Ureter (tissue), 1 donor: Measurements from ENCODE around the gene ZDHHC11. TPM values are rescaled to one million over a fixed set of nuclear protein-coding genes. Genes with fewer than 3 reads are reported as not detected.
"Not testable (repeated sequence)": the region's sequence is repeated elsewhere in the genome, so short reads cannot be mapped to it uniquely, and the experiment has no call there.

Source experiments
- DNase-seq: peaks from one replicate; pipeline ENCODE4 v3.0.0-alpha.2; 2020; ENCODE audit warnings: low spot score
- total RNA-seq: library from RNA; stranded (reverse); gene quantifications from one replicate; pipeline ENCODE4 v1.2.4, GENCODE V29; 2023
- donor health status: DM: yes; HTN: yes; CAD: no.

The ZDHHC11 gene
- total RNA-seq, 1 donor from 2014 or later: 39.5 TPM

DNA sequence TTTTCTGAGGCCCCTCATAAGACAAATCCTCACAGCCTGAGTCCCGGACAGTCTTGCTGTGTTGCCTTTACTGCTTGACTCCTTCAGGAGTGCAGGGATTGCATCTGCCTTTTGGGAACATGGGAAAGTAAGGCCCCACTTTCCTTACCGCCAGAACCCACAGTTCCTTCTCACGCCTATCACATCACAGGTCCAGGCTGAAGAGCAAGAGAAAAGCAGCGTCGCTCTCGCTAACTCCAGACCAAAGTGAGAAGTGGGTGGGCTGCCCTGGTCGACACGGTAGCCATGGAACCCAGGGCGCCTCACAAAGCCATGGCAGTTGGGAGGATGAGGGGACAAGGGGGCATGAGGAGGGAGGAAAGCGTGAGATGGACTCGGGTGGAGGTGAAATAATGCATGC lies 7.9 kb upstream of the ZDHHC11 start:
- DNase-seq: no peak

DNA sequence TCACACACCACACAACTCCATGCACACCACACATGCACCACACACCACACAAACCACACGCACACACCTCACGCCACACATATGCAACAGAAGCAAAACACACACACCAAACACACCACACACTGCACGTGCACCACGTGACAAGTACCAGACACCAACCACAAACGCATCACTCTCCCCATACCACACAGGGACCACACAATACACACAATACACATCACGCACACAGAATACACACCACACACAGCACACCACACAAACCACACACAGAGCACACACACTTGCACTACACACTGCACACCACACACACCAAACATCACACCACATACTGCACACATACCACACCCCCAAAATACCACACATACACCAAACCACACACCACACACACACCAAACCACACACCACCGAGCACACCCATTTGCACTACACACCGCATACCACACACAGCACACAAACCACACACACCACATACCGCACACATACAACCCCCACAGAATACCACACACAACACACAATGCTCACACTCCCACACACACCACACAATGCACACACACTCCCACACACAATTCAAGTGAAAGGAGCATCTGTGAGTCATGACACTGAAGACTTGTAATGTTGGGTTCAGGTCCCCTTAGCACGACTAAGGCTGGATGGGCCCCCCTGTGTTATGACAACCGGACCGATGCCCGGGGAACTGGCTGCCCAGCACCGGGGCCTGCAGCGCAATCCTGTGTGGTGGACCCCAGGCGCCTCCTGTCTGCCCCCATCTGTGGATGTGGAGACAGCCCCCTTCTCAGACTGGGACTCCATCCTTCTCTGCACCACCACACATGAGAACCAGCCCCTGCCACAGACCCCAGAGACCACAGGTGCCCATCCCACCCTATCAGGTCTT lies 6.0 kb upstream of the ZDHHC11 start:
- DNase-seq: no peak

DNA sequence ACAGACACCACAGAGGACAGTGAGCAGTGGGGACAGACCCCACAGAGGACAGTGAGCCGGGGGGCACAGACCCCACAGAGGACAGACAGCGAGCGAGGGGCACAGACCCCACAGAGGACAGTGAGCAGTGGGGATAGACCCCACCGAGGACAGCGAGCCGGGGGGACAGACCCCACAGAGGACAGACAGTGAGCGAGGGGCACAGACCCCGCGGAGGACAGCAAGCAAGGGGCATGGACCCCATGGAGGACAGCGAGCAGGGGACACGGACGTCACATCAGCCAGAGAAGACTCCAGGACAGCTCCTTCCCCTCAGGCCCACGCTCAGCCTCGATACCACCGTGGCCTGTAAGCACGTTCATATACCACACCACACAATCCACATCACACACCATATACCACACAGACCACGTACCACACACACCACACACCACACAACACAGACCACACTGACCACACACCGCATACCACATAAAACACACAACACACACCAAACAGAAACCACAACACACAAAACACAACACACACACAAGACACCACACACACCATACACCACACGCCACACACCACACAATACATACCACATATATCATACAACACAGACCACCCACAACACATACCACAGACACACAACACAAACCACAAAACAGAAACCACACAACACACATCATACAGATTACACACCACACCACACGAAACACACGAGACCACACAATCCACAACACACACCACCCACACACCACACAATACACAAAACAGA lies 5.2 kb upstream of the ZDHHC11 start:
- no peak for DNase-seq

DNA sequence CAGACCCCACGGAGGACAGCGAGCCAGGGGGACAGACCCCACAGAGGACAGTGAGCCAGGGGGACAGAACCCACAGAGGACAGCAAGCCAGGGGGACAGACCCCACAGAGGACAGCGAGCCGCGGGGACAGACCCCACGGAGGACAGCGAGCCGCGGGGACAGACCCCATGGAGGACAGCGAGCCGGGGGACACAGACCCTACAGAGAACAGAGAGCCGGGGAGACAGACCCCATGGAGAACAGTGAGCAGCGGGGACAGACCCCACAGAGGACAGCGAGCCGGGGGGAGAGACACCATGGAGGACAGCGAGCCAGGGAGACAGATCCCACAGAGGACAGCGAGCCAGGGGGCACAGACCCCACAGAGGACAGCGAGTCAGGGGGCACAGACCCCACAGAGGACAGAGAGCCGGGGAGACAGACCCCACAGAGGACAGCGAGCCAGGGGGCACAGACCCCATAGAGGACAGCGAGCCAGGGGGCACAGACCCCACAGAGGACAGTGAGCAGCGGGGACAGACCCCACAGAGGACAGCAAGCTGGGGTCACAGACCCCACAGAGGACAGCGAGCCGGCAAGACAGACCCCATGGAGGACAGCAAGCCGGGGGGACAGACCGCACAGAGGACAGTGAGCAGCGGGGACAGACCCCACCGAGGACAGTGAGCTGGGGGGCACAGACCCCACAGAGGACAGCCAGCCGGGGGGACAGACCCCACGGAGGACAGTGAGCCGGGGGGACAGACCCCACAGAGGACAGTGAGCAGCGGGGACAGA lies 4.4 kb upstream of the ZDHHC11 start:
- DNase-seq: no peak

DNA sequence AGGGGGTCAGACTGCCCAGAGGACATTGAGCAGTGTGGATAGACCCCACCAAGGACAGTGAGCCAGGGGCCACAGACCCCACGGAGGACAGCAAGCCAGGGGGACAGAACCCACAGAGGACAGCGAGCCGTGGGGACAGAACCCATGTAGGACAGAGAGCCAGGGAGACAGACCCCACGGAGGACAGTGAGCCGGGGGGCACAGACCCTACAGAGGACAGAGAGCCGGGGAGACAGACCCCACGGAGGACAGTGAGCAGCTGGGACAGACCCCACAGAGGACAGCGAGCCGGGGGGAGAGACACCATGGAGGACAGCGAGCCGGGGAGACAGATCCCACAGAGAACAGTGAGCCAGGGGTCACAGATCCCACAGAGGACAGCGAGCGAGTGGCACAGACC lies 3.4 kb upstream of the ZDHHC11 start:
- no peak for DNase-seq

DNA sequence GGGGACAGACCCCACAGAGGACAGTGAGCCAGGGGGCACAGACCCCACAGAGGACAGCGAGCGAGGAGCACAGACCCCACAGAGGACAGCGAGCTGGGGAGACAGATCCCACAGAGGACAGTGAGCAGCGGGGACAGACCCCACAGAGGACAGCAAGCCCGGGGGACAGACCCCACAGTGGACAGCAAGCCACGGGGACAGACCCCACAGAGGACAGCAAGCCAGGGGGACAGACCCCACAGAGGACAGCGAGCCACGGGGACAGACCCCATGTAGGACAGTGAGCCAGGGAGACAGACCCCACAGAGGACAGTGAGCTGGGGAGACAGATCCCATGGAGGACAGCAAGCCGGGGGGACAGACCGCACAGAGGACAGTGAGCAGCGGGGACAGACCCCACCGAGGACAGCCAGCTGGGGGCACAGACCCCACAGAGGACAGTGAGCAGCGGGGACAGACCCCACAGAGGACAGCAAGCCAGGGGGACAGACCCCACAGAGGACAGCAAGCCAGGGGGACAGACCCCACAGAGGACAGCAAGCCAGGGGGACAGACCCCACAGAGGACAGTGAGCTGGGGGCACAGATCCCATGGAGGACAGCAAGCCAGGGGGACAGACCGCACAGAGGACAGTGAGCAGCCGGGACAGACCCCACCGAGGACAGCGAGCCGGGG lies 2.8 kb upstream of the ZDHHC11 start:
- not testable (repeated sequence) for DNase-seq

DNA sequence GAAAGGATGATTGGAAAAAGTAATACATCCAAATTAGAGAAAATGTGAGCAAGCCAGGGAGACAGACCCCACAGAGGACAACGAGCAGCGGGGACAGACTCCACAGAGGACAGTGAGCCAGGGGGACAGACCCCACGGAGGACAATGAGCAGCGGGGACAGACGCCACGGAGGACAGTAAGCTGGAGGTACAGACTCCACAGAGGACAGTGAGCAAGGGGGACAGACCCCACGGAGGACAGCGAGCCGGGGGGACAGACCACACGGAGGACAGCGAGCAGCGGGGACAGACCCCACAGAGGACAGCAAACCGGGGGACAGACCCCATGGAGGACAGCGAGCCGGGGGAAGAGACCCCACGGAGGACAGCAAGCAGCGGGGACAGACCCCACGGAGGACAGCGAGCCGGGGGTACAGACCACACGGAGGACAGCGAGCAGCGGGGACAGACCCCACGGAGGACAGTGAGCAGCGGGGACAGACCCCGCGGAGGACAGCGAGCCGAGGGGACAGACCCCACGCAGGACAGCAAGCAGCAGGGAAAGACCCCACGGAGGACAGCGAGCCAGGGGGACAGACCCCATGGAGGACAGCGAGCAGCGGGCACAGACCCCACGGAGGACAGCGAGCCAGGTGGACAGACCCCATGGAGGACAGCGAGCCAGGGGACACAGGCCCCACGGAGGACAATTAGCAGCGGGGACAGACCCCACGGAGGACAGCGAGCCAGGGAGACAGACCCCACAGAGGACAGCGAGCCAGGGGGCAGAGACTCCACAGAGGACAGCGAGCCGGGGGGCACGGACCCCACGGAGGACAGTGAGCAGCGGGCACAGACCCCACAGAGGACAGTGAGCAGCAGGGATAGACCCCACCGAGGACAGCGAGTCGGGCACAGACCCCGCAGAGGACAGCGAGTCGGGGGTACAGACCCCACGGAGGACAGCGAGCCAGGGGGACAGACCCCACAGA lies 1.9 kb upstream of the ZDHHC11 start:
- no peak for DNase-seq

DNA sequence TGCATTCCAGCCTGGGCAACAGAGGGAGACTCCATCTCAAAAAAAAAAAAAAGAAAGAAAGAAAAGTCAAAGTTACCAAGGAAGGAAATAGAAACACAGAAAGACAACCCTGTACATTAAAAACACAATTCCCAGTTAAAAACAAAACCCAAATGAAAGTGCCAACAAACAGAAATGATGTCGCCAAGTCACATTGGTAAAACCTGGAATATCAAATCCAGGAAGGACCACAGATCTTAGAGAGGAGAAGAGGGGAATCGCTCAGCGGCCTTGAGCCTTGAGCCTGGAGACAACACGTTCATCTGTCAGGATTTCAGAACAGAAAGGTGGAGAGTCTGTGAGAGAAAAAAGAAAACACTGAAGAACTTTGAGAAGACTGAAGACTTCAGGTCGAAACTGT lies 1.2 kb upstream of the ZDHHC11 start:
- no peak for DNase-seq

DNA sequence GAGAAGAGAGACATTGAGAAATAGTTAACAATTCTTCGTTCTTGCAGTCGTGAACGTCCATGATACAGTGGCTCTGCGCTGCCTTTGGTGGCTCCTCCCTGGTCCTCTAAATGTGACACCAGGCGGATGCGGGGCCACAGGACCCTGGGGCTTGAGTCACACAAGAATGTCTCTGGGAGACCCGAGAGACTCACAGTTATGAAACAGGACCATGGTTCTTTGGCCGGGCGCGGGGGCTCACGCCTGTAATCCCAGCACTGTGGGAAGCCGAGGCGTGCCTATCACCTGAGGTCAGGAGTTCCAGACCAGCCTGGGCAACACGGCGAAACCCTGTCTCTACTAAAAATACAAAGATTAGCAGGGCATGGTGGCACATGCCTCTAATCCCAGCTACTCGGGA lies 767 bp upstream of the ZDHHC11 start:
- DNase-seq: no peak

DNA sequence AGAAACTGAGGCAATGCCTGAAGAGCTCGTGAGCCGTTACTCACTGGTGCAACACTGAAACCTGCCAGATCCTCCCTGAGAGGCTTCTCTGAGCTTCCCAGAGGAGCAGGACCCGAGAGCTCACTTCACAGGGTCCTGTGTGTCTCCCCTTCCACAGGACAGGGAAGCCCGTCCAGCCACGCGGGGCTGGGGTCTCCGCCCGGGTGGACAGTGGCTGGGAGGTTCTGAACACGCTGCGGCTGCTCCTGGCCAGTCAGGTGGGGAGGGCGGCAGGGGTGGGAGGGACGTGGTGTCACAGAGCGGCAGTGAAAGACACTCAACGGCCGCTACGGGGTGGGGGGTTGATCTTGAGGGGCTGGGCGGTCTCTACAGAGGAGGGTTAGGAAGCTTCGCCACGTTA lies 290 bp upstream of the ZDHHC11 start:
- DNase-seq: no peak

DNA sequence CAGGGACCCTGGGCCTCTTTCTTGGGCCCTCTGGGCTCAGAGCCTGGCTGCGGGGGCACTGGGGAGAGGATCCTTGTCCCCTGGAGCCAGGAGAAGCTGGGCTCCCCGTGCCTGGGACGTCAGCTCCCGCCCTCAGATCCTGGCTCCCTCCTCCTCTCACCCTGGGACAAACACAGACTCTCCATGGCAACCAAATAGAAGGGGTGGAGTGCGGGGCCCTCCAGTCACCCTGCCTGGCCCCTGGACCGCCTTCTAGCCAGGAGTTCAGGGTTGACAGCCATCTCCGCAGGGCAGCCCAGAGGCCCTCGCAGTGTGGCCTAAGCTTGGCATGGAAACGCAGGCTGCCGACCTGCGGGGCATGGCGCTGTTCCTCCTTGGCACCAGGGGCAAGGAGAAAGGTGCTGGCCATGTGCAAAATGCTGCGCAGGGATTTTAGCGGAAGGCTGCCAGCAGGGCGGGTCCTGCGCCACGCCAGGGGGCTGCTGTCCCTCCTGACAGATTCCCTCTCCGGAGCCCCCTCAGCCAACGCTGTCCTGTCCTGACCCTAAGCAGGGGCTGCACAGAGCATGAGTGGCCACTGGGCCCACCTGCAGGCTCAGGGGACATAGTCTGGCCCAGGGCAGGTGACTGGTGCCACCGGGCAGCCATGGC lies 1.0 kb downstream of the ZDHHC11 start:
- no peak for DNase-seq

DNA sequence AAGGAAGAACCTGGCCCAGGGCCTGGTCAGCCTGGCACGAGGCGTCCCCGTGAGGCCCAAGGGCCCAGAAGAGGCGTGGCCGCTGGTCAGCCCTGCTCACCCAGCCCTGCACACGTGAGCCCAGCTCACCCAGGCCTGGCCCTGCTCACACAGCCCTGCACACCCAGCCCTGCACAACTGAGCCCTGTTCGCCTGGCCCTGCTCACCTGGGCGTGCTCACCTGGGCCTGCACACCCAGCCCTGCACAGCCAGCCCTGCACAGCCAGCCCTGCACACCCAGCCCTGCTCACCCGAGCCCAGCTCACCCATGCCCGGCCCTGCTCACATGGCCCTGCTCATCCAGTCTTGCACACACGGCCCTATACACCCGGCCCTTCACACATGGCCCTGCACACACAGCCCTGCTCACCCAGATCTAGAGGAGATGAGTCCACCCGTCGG lies 2.1 kb downstream of the ZDHHC11 start:
- no peak for DNase-seq

DNA sequence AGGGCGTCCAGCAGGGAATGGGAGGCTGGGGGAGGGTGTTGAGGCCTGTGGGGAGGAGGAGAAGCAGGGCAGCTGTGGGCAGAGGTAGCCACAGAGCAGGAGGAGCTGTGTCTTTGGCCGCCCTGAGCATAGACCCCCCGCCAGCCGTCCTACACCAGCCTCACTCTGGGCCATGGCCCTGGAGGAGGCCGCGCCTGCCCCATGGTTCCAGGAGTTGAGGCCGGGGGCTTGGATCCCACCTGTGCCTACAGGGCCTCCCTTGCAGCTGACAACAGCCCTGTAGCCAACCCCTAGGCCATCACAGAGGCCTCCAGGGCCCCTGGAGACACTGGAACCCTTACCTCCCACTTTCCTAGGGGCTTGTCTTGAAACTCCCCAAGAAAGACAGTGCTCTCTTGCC lies 3.0 kb downstream of the ZDHHC11 start:
- DNase-seq: peak; percentile 34

DNA sequence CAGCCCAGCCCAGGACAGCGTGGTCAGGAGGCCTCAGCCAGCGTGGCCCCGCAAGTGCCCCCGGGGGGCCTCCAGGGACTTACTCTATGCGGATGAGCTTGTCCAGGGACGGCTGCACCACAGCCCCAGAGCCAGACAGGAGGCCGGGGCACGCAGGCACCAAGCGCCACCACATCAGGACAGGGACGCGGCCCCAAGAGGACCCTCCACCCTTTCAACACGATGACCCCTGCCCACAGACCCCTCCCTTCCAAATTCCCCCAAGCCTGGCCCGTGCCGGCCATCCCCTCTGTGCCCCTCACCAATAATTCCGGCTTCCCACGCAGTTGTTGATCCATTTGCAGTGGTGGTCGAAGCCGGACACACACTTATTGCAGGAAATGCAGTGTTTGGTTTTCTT lies 3.6 kb downstream of the ZDHHC11 start:
- DNase-seq: peak; percentile 38

DNA sequence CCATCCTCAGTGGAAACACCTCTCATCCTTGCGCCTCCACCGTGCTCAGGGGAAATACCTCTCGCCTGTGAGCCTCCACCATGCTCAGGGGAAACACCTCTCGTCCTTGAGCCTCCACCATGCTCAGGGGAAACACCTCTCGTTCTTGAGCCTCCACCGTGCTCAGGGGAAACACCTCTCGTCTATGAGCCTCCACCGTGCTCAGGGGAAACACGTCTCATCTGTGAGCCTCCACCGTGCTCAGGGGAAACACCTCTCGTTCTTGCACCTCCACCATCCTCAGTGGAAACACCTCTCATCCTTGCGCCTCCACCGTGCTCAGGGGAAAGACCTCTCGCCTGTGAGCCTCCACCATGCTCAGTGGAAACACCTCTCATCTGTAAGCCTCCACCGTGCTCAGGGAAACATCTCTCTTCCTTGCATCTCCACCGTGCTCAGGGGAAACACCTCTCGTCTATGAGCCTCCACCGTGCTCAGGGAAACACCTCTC lies 4.1 kb downstream of the ZDHHC11 start:
- peak; percentile 45 for DNase-seq

DNA sequence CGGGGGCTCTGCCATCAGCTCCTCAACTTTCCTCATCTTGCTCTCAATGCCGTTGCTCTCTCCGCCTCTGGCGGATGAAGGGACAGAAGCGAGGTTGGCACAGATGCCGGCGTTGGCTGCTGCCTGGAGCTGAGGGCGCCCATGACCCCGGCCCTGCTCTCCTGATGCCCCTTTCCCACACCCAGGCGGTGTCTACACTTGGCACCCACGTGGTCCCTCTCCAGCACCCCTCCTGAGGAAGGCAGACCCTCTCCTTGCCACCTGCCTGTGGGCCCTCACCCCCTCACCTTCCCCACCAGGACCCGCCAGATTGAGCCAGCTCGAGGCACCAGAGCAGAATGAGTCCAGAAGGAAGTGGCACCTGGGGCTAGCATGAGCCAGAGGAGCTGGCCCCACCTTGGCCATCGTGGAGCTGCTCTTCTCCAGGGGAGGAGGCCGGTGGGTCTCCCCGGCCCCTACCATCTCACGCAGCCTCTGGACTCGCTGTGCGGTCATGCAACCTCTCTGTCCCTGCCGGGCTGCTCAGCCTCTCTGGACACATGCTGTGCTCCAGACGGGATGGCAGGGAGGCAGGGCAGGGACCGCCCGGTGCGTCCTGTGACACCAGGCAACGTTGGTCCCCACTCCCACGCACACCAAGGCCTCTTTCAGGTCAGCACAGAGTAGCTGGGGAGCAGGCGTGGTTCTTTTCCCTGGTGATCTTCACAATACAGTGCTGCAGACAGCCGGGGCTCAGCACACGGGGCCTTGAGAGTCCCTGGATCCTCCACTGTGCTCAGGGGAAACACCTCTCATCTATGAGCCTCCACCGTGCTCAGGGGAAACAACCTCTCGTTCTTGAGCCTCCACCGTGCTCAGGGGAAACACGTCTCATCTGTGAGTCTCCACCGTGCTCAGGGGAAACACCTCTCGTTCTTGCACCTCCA lies 4.8 kb downstream of the ZDHHC11 start:
- not testable (repeated sequence) for DNase-seq

DNA sequence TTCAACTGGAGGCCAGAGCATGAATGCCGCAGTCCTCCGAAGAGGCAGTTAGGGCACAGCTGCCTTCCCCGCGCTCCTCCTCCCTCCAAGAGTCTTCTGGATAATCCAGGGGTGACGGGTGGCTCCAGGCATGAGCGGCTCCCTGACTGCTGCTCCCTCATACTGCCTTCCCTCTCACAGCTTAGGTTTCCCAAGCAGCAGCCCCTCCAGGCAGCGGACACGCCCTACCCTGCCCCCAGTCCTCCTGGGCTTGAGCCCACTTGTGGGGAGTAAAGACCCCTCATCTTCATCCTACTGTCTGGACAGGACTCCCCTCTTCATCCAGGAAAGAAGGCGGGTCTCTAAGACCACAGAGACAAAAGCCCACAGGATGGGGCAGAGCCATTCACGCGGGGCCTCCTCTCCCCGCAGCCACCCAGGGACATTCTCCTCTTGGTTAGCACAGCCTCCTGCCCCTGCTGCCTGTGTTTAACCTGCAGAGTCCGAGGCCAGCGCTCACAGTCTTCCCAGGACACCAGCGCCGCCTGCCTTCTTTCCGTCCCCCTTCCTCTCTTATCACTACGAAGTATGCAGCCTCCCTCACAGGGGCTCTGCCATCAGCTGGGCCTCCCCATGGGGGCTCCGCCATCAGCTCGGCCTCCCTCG lies 5.6 kb downstream of the ZDHHC11 start:
- DNase-seq: peak; percentile 45

DNA sequence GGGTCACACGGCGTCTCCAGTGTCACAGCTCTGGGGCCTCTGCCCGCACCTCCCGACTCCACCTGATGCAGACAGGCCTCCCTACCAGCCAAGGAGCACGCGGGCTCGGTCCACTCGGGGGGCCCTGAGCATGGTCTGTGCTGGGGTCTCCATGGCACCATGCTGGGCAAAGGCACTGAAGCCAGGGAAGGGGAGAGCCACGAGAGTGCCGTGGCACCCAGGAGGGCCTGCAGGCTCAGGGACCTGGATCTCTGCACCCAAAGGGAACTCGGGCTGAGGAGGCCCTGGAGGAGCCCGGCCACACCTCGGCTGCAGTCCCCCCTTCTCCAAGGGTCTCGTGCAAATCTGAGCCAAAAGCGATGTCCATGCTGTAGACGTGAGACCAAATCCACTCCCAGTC lies 6.4 kb downstream of the ZDHHC11 start:
- peak; percentile 43 for DNase-seq
